Smooth muscle cell (in vitro differentiated cells): Measurements from ENCODE around the gene MGAT4B. TPM values are rescaled to one million over a fixed set of nuclear protein-coding genes. Genes with fewer than 3 reads are reported as not detected.

Source experiments
- DNase-seq: peaks from one replicate; lab custom pipeline; 2025; ENCODE audit not compliant: unreplicated experiment; lab: John Stamatoyannopoulos, UW
- H2AFZ ChIP-seq: fragments of 200-600 bp; sonication (generic); 2 replicates; pipeline ENCODE4 v1.6.0; 2016; ENCODE audit warnings: antibody characterized with exemption, low read depth, mild to moderate bottlenecking
- H3F3A ChIP-seq: fragments of 200-600 bp; sonication (generic); 2 replicates; pipeline ENCODE4 v1.6.0; 2017; ENCODE audit warnings: antibody characterized with exemption, low read depth
- H3K27ac ChIP-seq: fragments of 200-600 bp; sonication (generic); 2 replicates; pipeline ENCODE4 v1.5.1; 2016; ENCODE audit warnings: low read depth, mild to moderate bottlenecking
- H3K27me3 ChIP-seq: fragments of 200-600 bp; sonication (generic); 2 replicates; pipeline ENCODE4 v1.6.1; 2016; ENCODE audit warnings: low read depth, mild to moderate bottlenecking
- H3K36me3 ChIP-seq: fragments of 200-600 bp; sonication (generic); 2 replicates; pipeline ENCODE4 v1.5.1; 2016; ENCODE audit warnings: low read depth
- H3K4me1 ChIP-seq: fragments of 200-600 bp; sonication (generic); 2 replicates; pipeline ENCODE4 v1.5.1; 2016; ENCODE audit warnings: low read depth
- H3K4me2 ChIP-seq: fragments of 200-600 bp; sonication (generic); 2 replicates; pipeline ENCODE4 v1.6.0; 2016; ENCODE audit warnings: mild to moderate bottlenecking
- H3K4me3 ChIP-seq: fragments of 200-600 bp; sonication (generic); 2 replicates; pipeline ENCODE4 v1.5.1; 2016; ENCODE audit warnings: mild to moderate bottlenecking
- H3K79me2 ChIP-seq: fragments of 200-600 bp; sonication (generic); 2 replicates; pipeline ENCODE4 v1.6.0; 2016; ENCODE audit warnings: low read depth, mild to moderate bottlenecking
- H3K9ac ChIP-seq: fragments of 200-600 bp; sonication (generic); 2 replicates; pipeline ENCODE4 v1.6.0; 2016; ENCODE audit warnings: low read depth
- H3K9me3 ChIP-seq: fragments of 200-600 bp; sonication (generic); replicated peaks from 2 replicates; pipeline ENCODE4 v1.5.1; 2016; ENCODE audit warnings: low read depth
- H4K20me1 ChIP-seq: fragments of 200-600 bp; sonication (generic); 2 replicates; pipeline ENCODE4 v1.6.0; 2016; ENCODE audit warnings: low read depth
- CTCF ChIP-seq: fragments of 200-600 bp; sonication (generic); IDR thresholded peaks from 2 replicates; pipeline ENCODE4 v1.5.1; 2017; ENCODE audit warnings: borderline replicate concordance, mild to moderate bottlenecking, antibody characterized with exemption; ENCODE audit not compliant: insufficient read depth, poor library complexity, severe bottlenecking
- WGBS: methylation state at CpG from one replicate; pipeline ENCODE4 v1.1.7; 2016; ENCODE audit warnings: low lambda C conversion rate; 5-methylcytosine and 5-hydroxymethylcytosine counted together
- polyA plus RNA-seq: library from polyadenylated mRNA; unstranded; fragments of >200 nt; fragmentation: Nextera tagmentation; extraction: Ambion mirVana; gene quantifications from 2 replicates; pipeline ENCODE4 v1.2.1, GENCODE V29; 2016
- total RNA-seq: library from RNA; depleted of rRNA; stranded (reverse); fragments of >200 nt; gene quantifications from 2 replicates; pipeline ENCODE4 v1.2.3, GENCODE V29; 2014

Gene MGAT4B
- total and polyA plus RNA-seq, 2 experiments from 2014 or later = 60.0 to 121 TPM

- H3K9me3 ChIP-seq = no peaks in the 10 kb centered on the region
- H3K79me2 ChIP-seq = peaks cover 5% of the 10 kb centered on the region
- peaks cover 5% of the 10 kb centered on the region for H3K36me3 ChIP-seq
- H3K9ac ChIP-seq = no peak overlapping the region
- WGBS = 98% methylated on average over 5 of the region's 5 CpGs
- H3F3A ChIP-seq = no peaks in the 10 kb centered on the region
- no peak overlapping the region for H3K4me3 ChIP-seq
- H3K27ac ChIP-seq = no peak overlapping the region
- no peaks in the 10 kb centered on the region for H3K4me1 ChIP-seq
- TF ChIP-seq CTCF = no peak
- no peaks in the 10 kb centered on the region for H3K27me3 ChIP-seq
- no peak for DNase-seq
- H3K4me2 ChIP-seq = no peak overlapping the region
- H2AFZ ChIP-seq = no peak overlapping the region
- peaks cover 3% of the 10 kb centered on the region for H4K20me1 ChIP-seq
These were observed 28.1 kb downstream of the MGAT4B start for GRCh38 chr5:179778591-179778990.

DNA sequence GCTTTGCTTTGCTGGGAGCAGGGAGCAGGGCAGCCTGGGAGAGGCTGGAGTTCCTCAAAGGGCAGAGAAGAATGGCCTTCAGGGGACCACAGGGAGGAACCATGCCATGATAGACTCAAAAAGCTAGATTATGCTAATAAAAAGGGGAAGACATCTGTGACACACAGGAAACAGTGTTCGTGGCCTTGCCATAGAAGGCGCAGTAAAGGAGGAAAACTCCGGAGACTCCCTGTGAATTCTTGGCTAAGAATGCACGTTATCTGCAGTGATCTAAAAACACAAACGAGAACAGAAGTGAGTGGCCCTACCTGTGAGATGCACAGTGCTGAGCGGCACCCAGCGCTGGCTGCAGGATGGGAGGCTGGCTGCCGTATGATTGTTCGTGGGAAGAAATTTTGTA, 28.8 kb downstream of the MGAT4B start:
- Histone ChIP-seq H2AFZ (no peak overlapping the region), H3K27me3 (no peaks in the 10 kb centered on the region), H3K9ac (no peak overlapping the region), H3F3A (no peaks in the 10 kb centered on the region), H3K79me2 (peaks cover 5% of the 10 kb centered on the region), H3K4me2 (no peak overlapping the region), H3K4me1 (no peaks in the 10 kb centered on the region), H3K36me3 (peaks cover 5% of the 10 kb centered on the region), H3K4me3 (no peak overlapping the region), H4K20me1 (peaks cover 3% of the 10 kb centered on the region), H3K9me3 (no peaks in the 10 kb centered on the region), H3K27ac (no peak overlapping the region)
- no peak for DNase-seq
- TF ChIP-seq CTCF = no peak
- WGBS = 84% methylated on average over 9 of the region's 9 CpGs

DNA sequence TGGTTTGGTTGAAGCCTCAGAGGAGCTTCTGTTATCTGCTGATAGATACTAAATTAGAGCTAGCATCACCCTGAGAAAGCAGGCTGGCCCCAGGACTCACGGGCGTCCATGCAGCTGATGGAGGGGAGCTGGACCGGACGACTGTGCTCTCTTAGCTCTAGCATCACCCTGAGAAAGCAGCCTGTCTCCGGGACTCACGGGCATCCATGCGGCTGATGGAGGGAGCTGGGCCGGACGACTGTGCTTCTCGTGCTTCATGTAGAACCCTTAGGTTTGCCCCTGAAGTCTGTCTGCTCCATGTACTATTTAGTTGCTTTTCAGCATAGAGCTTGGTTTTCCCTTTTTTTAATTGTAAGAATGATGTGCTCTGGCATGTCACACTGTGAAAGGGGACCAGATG, 29.2 kb downstream of the MGAT4B start:
- no peak overlapping the region for H3K4me2 ChIP-seq
- H4K20me1 ChIP-seq = peaks cover 3% of the 10 kb centered on the region
- H3K27me3 ChIP-seq = no peaks in the 10 kb centered on the region
- H3K4me3 ChIP-seq = no peak overlapping the region
- H3K9me3 ChIP-seq = no peaks in the 10 kb centered on the region
- H2AFZ ChIP-seq = no peak overlapping the region
- 94% methylated on average over 10 of the region's 10 CpGs for WGBS
- TF ChIP-seq CTCF = no peak
- H3K4me1 ChIP-seq = no peaks in the 10 kb centered on the region
- H3K36me3 ChIP-seq = peaks cover 5% of the 10 kb centered on the region
- peaks cover 5% of the 10 kb centered on the region for H3K79me2 ChIP-seq
- DNase-seq = no peak
- no peaks in the 10 kb centered on the region for H3F3A ChIP-seq
- no peak overlapping the region for H3K9ac ChIP-seq
- H3K27ac ChIP-seq = no peak overlapping the region

DNA sequence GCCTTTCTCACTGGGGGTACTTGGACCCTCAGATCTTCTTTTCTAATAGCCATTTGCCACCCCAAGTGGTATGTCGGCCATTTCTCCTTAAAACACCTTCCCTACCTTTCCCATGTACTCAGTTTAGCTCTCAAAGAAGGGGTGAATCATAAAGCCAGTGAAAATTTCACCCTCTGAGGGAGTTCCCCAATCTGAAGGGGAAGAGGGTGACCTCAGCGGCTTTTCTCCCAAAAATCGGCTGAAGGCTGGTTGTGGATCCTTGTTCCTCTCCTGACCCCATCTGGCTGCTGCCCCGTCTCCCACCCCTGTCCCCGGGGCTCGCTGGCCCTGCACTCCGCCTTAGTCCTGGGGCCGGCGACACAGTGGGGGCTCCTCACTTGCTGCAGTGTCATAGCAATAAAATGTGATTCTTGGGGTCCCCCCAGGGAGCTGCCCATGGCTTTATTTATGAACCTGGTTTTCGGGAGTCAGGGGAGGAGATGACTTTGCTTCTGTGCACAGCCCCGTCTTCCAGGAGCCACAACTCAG, 30.2 kb downstream of the MGAT4B start:
- no peaks in the 10 kb centered on the region for H3K27me3 ChIP-seq
- no peak for DNase-seq
- peaks cover 3% of the 10 kb centered on the region for H4K20me1 ChIP-seq
- no peak overlapping the region for H3K4me2 ChIP-seq
- no peaks in the 10 kb centered on the region for H3K4me1 ChIP-seq
- H3K9me3 ChIP-seq = no peaks in the 10 kb centered on the region
- TF ChIP-seq CTCF = no peak
- H3K27ac ChIP-seq = no peak overlapping the region
- WGBS = 98% methylated on average over 11 of the region's 11 CpGs
- peaks cover 5% of the 10 kb centered on the region for H3K79me2 ChIP-seq
- H3K4me3 ChIP-seq = no peak overlapping the region
- H3K9ac ChIP-seq = no peak overlapping the region
- H3K36me3 ChIP-seq = peaks cover 5% of the 10 kb centered on the region
- no peaks in the 10 kb centered on the region for H3F3A ChIP-seq
- no peak overlapping the region for H2AFZ ChIP-seq
